ENCODE results near the gene CRTC1.
A peak's percentile ranks its signal among the peaks of the same experiment; 100 is the strongest.
"Not testable (repeated sequence)": the region's sequence is repeated elsewhere in the genome, so short reads cannot be mapped to it uniquely, and the experiment has no call there.

The CRTC1 gene

DNA sequence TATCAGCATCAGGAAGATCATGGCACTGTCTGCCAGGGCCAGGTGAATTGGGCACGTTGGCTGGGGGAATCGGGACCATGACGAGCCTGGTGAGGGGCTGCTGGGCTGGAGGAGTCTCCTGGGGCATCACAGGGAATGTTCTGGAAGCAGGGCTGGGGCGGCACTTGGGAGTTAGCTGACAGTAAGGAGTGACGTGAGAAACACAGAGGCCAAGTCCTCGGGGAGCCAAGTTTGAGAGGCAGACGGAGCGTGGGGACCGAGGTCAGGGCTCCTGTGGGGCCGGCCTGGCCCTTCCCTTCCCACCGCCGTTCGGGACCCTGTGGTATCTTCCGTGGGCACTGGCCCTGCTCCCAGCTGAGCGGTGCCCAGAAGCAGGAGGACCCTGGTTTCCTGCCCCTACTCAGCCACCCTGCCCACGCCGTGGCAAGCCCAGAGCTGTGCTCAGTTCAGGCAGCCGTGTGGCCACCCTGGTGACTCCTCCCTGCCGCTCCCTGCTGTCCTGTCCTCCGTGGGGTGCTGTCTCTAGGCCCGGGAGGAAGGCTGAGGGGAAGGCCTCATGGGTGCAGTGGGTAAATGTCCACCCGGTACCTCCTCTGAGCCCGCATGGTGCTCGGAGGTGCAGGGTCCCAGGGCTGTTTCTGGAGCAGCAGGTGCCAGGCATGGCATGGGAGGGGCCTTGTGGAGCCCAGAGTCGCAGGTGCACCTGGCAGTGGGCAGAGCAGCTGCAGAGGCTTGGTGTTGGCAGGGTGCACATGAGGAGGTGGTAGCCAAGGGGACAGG lies 25.2 kb downstream of the CRTC1 start:
- no peak for DNase-seq

DNA sequence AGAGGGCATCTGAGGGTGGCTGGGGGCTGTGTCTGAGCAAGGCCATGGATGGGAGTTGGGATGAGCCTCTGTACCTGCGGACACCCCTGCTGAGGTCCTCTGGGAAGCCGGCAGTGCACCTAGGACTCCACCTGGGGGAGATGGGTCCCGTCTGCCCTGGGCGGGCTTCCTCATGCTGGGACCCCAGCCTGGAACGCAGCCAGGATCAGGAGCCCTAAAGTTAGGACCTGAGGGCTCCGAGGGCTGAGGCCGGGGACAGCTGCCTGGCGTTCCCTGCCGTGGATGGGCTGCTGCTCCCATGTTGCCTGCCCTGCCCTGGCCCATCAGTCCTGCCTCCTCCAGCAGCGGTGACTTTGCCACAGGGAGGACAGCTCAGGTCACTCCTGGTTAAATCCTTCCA lies 26.1 kb downstream of the CRTC1 start:
- no peak for DNase-seq

DNA sequence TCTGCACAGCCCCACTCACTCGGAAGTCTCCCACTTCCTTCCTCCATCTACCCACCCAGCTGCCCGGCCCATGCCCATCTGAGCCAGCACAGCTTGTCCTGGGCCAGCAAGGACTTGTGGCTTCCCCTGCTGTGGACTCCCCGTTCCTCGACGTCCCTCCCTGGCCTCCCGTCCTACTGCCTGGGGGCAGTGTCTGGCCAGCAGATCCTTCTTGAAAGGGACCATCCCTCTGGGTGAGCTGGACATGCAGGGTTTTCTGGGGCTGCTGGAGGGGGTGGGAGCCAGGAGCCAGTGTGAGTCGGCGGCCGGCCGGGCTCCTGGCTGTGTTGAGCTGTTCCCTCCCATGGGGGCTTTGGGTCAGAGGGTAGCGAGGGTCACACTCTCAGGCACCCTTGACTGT lies 26.7 kb downstream of the CRTC1 start:
- no peak for DNase-seq

DNA sequence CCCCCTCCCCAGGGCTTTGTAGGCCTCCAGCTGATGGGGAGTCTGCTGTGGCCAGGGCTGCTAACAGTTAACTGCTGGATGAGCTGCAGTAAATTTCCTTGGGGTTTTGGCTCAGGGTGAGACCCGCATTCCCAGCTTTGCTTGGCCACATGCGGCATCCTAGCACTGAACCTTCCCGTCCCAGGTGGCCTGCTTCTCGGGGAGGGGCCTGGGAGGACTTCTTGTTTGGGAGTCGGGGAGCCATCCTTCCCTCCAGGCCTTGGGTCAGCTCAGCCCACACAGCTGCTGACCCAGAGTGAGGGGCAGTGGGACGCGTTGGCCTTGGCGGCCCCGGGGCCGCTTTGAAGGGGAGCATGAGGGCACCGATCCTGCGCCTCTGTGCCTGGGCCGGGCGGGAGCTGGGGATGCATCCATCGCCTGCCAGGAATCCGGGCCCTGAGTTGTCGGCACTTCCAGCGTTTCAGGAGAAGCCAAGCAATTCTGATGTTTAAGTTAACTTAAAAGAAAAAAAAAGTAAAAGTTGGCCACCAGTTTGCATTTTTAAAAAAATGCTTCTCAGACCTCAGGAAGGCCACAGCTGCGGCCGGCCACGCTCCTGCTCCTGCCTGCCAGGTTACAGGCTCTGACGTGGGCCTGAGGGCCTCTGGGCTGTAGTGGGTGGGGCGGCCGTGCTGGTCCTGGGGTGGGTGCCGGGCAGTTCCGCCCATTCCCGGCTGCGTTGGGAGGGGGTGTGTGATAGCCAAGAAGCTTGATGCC lies 27.7 kb downstream of the CRTC1 start:
- DNase-seq = no peak

DNA sequence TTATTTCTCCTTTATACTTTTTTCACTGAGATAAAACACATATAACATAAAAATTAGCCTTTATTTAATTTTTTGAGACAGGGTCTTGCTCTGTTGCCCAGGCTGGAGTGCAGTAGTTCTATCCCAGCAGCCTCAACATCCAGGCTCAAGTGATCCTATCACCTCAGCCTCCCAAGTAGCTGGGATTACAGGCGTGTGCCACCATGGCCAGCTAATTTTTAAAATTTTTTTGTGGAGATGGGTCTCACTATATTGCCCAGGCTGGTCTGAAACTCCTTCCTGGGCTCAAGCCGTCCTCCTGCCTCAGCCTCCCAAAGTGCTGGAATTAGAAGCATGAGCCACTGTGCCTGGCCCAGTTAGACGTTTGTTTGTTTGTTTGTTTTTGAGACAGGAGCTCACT lies 28.4 kb downstream of the CRTC1 start:
- no peak for DNase-seq

DNA sequence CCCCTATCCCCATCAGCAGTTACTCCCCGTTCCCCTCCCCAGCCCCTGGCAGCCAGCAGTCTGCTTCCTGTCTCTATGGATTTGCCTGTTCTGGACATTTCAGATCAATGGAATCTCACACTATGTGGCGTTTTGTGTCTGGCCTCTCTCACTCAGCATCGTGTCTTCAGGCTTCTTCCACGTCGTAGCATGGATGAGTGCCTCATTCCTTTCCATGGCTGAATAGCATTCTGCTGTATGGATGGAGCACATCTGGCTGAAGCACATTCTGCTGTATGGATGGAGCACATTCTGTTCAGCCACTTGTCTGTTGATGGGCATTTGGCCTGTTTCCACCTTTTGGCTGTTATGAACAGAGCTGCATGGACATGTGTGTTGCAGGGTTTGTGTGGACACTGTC lies 29.5 kb downstream of the CRTC1 start:
- no peak for DNase-seq

DNA sequence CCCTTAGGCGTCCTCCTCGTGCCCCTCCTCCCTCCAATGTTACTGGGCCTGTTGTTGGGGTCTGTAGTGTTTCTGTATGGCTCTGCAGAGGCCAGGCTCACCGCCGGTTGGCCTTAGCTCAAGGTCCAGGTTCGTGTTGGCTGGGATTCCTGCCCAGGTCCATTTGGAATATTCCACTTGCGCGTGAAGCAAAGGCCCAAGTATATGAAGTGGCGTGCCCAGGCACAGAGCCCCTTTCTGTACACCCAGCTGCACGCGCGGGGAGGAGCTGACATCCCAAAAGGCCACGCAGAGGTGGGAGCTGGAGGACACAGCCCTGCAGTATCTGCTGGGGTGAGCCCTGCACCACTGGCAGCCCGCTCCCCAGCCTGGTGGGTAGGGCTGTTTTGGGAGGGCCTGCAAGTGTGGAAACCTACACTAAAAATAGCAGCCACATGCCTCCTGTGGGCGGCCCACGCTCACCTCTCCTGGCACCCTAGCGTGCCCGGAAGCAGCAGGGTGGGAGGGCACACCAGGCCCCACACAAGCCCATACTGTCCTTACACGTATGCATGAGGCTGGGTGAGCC lies 30.2 kb downstream of the CRTC1 start:
- DNase-seq = no peak

DNA sequence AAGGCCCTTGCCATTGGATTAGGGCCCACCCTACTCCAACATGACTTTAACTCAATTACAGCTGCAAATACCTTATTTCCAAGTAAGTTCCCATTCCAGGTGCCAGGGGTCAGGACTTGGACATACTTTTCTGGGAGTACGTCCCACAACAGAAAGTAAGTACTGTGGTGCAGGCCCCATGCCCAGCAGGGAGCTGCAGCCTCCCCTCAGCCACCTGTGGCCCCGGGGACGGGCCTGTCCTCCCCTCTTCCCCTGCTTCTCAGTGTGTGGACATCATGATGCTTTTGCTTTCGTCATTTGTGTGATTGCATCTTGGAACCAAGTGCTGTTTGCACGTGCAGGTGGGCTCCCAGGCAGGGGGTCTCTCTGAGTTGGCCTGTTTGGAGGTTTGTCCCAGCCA lies 31.9 kb downstream of the CRTC1 start:
- no peak for DNase-seq

DNA sequence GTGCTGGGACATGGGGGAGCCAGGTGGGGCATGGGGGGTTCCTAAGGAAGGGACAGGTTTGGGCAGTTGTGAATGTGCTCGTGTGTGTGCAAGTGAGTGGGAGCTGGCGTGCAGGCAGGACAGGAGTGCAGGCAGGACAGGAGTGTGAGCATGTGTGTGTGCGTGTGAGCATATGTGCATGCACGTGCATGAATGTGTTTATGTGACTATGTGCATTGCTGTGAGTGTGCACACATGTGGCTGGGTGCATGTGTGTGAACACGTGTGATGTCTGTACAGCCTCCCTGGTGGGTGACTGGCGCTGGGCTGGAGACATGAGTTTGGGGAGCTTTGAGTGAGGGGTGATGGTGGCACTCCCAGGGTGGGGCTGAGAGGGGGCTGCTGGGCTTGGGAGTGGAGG lies 33.4 kb downstream of the CRTC1 start:
- DNase-seq = no peak

DNA sequence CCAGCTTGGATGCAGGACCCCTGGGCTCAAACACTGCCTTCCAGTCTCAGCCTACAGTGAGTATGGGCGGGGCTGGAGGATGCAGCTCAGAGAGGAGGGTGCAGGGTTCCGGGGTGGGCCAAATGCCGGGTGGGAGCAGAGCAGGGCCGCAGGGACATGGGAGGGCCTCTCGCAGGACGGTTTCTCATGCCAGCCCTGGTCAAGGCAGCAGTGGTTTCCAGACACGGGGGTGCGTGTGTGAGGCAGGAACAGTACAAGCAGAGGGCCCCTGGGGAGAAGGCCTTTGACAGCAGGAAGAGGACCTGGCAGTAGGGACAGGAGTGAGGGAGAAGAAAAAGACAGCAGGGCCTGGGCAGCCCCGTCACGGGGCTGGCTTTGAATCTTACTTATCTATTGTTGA lies 34.1 kb downstream of the CRTC1 start:
- DNase-seq = no peak

DNA sequence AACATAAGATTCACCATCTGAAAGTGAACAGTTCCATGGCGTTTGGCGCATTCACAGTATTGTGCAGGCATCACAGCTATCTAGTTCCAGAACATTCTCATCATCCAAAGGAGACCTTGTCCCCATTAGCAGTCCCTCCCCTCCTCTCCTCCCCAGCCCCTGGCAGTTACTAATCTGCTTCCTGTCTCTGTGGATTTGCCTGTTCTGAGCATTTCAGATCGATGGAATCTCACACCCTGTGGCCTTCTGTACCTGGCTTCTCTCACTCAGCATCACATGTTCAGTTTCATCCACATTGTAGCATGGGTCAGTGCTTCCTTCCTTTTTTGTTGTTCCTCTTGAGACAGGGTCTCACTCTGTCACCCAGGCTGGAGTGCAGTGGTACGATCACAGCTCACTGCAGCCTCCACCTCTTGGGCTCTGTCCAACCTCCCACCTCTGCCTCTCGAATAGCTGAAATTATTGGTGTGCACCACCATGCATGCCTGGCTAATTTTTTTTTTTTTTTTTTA lies 34.6 kb downstream of the CRTC1 start:
- DNase-seq = no peak

DNA sequence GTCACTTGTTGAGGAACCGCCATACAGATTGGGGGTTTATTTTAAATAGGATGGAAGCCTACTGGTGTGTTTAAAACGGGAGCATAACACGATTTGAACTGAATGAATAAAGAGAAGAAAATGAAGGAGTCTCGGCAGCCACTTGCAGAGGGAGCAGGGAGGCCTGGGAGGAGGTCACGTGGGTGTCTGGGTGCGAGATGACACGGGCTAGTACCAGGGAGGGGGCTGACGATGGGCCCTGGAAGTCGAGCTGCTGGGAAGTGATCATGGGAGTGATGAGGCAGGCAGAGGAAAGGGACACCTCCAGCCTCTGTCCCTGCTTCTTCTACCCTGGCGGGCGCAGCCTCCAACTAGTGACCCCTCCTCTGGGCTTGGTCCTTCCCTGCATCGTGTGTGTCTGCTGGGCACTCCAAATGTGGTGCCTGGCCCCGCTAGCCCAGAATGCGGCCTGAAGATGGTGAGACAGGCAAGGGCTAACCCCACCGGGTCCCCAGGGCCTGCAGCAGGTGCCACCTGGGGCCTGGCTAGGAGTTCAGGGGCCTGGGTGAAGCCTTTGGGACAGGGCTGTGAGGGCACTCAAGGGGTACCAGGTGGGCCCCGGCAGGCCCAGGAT lies 35.5 kb downstream of the CRTC1 start:
- no peak for DNase-seq

DNA sequence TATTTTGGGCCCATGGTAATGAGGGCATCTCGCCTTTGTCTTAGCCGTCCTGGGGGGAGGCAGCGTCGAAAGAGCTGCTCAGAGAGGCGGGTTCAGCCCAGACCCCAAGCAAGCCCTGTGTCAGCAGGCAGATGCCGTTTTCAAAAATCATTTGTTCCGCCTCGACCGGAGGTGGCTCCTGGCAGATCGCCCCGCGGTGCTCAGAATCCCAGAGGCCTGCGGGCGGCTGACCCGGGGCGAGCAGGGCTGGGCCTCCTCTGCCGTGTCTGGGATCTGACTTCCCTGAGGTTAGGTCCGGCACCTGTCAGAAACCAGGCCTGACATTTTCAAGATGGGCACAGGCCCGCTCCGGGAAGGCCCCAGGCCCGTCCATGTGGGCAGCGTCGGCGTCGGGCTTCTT lies 36.1 kb downstream of the CRTC1 start:
- DNase-seq = no peak

DNA sequence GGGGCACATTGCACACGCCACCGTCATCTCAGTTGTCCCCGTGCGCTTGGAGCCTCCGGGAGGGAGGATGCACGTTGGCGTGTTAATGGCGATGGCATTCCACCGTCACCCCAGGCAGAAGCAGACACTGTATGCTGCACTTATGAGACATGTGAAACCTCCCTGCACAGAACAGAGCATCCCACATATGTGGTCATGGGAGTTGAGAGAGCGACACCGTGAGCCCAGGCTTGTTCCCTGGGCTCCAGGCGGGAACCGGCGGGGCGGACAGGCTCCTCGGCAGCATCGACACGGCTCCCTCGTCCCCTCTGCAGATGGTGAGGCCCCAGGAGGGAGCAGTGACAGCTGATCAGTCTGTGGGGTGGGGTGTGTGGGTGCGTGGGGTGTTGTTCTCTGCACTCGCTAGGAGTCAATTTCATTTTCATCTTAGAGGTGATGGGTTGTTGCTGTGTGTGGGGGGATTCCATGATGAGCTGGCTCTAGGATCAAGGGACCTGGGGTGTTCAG lies 40.4 kb downstream of the CRTC1 start:
- no peak for DNase-seq

DNA sequence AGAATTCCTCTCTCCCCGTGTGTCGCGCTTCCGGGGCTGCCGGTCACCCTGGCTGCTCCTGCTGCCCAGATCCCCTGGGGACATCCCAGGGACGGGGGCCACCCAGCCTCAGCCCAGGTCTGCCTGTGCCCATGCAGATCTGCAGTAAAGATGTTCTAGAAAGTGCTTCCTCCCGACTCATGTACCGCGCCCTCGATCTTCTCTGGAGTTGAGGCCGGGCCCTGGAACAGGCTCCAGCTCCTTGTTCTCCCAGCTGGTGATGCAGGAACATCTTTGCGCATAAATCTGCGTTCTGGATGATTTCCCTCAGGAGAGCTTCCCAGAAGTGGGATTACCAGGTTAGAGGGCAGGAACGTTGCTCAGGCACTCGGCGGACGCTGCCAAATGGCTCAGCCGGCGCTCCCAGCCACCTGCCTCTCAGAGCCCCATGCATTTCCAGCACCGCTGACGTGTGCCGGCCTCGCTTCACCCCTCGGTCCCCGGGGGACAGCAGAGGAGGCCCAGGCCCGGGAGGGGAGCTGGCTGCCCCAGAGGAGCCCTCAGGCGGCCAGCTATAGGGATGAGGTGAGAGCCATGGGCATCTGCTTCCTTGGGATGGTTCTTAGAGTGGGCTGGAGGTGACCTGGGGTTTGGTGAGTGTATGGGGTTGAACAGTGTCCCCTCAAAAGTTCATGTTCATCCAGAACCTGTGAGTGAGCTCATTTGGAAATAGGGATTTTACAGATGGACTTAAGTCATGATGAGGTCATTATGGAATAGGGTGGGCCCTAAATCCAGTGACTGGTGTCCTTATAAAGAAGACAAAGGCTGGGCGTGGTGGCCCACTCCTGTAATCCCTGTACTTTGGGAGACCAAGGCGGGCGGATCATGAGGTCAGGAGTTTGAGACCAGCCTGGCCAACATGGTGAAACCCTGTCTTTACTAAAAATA lies 42.6 kb downstream of the CRTC1 start:
- peak; percentile 26 for DNase-seq

DNA sequence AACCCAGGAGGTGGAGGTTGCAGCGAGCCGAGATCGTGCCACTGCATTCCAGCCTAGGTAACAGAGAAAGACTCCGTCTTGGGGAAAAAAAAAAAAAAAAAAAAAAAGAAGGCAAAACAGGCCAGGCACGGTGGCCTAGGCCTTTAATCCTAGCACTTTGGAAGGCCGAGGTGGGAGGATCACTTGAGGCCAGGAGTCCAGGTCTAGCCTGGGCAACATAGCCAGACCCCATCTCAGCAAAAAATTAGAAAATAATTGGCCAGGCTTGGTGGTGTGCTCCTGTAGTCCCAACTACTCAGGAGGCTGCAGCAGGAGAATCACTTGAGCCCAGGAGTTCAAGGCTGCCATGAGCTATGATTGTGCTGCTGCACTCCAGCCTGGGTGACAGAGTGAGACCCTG lies 43.4 kb downstream of the CRTC1 start:
- DNase-seq = no peak

DNA sequence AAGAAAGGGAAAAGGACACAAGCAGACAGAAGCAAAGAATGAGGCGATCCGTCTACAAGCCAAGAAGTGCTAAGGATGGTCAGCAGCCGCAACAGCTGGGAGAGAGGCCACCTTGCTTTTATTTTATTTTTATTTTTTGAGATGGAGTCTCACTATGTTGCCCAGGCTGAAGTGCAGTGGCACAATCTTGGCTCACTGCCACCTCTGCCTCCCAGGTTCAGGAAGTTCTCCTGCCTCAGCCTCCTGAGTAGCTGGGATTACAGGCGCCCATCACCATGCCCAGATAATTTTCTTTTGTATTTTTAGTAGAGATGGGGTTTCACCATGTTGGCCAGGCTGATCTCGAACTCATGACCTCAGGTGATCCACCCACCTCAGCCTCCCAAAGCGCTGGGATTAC lies 44.1 kb downstream of the CRTC1 start:
- DNase-seq = not testable (repeated sequence)

DNA sequence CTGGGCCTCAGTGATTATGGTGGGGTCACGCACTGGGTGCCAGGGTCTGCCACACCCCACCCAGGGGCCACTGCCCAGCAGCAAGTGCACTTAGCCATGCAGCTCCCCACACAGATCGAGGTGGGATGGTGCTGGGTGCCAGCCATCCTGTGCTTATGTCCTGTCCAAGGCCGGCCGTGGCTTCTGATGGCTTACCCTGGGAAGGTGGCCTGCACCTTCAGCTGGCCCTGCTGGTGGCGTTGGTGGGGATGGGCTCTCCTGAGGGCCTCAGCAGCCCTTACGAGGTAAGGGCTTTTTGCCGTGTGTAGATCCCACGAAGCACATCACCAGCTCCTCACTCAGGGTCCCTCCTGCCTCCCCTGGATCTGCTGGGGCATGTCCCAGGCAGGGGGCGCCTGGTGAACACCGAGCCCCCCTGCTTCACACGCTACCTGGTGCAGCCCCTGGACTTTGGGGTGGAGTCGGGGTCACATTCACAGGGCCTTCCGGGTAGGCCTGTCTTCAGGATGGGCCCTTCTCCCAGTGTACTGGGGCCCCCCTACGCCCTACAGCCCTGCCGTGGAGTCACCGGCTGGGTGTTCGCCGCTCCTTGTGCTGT lies 46.6 kb downstream of the CRTC1 start:
- DNase-seq = no peak

DNA sequence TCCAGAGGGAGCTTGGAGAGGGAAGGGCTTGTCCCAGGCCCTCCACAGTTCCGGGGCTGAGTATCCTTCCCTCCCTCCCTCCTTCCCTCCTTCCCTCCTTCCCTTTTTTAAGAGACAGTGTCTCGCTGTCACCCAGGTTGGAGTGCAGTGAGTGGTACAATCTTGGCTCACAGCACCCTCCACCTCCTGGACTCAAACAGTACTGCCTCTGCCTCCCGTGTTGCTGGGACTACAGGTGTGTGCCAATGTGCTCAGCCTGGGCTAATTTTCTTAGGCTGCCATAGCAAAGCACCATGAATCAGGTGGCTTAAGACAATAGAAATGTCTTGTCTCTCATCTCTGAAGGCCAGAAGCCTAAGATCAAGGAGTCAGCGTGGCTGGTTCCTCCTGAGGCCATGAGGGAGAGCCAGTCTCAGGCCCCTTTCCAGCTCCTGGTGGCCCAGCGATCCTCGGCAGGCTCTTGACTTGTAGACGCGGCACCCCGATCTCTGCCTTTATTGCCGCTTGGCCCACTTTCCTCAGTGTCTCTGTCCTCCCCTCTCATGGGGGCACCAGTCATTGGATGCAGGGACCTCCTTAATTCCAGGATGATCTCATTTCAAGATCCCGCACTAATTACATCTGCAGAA lies 47.5 kb downstream of the CRTC1 start:
- no peak for DNase-seq

DNA sequence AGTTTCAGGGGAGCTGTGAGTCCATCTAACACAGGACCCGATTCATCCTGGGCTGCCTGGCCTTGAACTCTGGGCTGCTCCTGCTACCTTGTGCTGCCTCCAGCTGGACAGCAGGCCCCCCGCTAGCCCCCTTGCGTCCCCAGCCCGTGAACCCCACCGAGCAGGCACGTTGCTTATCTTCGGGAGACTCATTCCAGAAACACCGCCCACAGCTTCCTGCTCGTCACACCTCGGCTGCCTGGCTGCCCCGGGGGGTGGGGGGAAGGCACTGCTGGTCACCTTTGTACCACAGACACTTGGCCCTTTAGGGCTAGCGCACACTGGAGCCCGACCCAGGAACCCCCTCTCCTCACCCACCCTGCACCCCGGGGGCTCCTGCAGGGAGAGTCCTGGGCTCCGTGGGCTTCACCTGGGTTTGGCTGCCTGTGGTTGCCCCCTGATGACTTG lies 48.1 kb downstream of the CRTC1 start:
- no peak for DNase-seq

DNA sequence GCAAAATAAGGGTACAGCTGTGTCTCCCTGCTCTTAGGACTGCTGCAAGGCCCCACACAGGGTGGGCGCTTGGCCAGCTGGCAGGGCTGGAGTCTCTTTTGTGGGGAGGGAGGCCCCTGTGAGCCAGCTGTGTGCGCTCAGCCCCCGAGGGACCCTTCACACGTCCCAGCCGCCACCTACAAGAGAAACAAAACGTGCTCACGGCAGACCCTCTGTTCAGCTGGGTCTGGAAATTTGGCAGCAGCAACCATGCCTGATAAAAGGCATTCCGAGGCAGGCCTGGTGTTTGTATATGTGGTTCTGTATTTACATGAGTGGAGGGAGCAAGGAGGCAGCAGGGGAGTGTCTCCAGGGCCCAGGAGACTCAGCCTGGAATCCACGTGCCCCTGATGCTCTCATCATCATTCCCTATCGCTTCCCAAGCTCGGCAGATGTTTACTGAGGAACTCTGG lies 49.7 kb downstream of the CRTC1 start:
- DNase-seq = no peak

Data from SHP77 treated with DMSO at 0.1 percent for 48 hours (cell line).